ENCODE measurements around the gene ARAP1. TPM values are rescaled to one million over a fixed set of nuclear protein-coding genes. Genes with fewer than 3 reads are reported as not detected.

ARAP1 gene
- total RNA-seq, 1 experiment from 2014 or later = 66.1 TPM

GRCh38 chr11:72773291-72773690 is 21.1 kb upstream of the ARAP1 start:
- intact Hi-C loops (cut with micrococcal nuclease; ENCODE audit: unreplicated experiment) = no loop called here
- POLR2A ChIA-PET (ENCODE audit: low non-redundant PET) = no interaction called here

GRCh38 chr11:72772059-72772458 is 19.9 kb upstream of the ARAP1 start:
- DNase-seq (ENCODE audit: low spot score) = no peak
- ChIA-PET CTCF (no interaction called here), POLR2A (ENCODE audit: low non-redundant PET) (no interaction called here)
- Histone ChIP-seq H3K9me3 (ENCODE audit: low read depth, low read length, poor library complexity, severe bottlenecking) (no peaks in the 10 kb centered on the region), H3K27me3 (replicated peaks; ENCODE audit: insufficient read depth, low read depth, low read length, poor library complexity) (no peaks in the 10 kb centered on the region), H3K4me3 (ENCODE audit: low read depth, low read length, poor library complexity, severe bottlenecking) (no peak overlapping the region), H3K27ac (ENCODE audit: low read depth, low read length, poor library complexity, severe bottlenecking) (no peak overlapping the region), H3K36me3 (ENCODE audit: insufficient read depth, low read length, poor library complexity, severe bottlenecking) (no peaks in the 10 kb centered on the region), H3K4me1 (ENCODE audit: insufficient read depth, low read length, poor library complexity, severe bottlenecking) (peaks cover 12% of the 10 kb centered on the region)
- TF ChIP-seq CTCF (conservative IDR thresholded peaks at IDR 0.05; ENCODE audit: low read depth, low read length) = no peak
- intact Hi-C loops (cut with micrococcal nuclease; ENCODE audit: unreplicated experiment) = no loop called here
- no TSS peak for BruUV-seq (replicated peaks)

More at GRCh38 chr11:72773291-72773690, 21.1 kb upstream of the ARAP1 start:
- DNase-seq (ENCODE audit: low spot score) = peak; percentile 73
- TF ChIP-seq CTCF (conservative IDR thresholded peaks at IDR 0.05; ENCODE audit: low read depth, low read length) (no peak), EZH2 (IDR thresholded peaks at IDR 0.05; ENCODE audit: borderline replicate concordance, low read depth, low read length, poor library complexity, severe bottlenecking) (no peak)
- H3K27ac ChIP-seq (ENCODE audit: low read depth, low read length, poor library complexity, severe bottlenecking) = no peak overlapping the region
- no peaks in the 10 kb centered on the region for H3K9me3 ChIP-seq (ENCODE audit: low read depth, low read length, poor library complexity, severe bottlenecking)
- H3K27me3 ChIP-seq (replicated peaks; ENCODE audit: insufficient read depth, low read depth, low read length, poor library complexity) = no peaks in the 10 kb centered on the region
- H3K4me1 ChIP-seq (ENCODE audit: insufficient read depth, low read length, poor library complexity, severe bottlenecking) = peaks cover 12% of the 10 kb centered on the region
- no TSS peak for BruUV-seq (replicated peaks)
- CTCF ChIA-PET = no interaction called here
- no peaks in the 10 kb centered on the region for H3K36me3 ChIP-seq (ENCODE audit: insufficient read depth, low read length, poor library complexity, severe bottlenecking)
- H3K4me3 ChIP-seq (ENCODE audit: low read depth, low read length, poor library complexity, severe bottlenecking) = no peak overlapping the region

- no peaks in the 10 kb centered on the region for H3K27me3 ChIP-seq (replicated peaks; ENCODE audit: insufficient read depth, low read depth, low read length, poor library complexity)
- no peaks in the 10 kb centered on the region for H3K36me3 ChIP-seq (ENCODE audit: insufficient read depth, low read length, poor library complexity, severe bottlenecking)
- ChIA-PET POLR2A (ENCODE audit: low non-redundant PET) (no interaction called here), CTCF (no interaction called here)
- no peak overlapping the region for H3K27ac ChIP-seq (ENCODE audit: low read depth, low read length, poor library complexity, severe bottlenecking)
- no peak for TF ChIP-seq EZH2 (IDR thresholded peaks at IDR 0.05; ENCODE audit: borderline replicate concordance, low read depth, low read length, poor library complexity, severe bottlenecking)
- TF ChIP-seq CTCF (conservative IDR thresholded peaks at IDR 0.05; ENCODE audit: low read depth, low read length) = no peak
- no peaks in the 10 kb centered on the region for H3K9me3 ChIP-seq (ENCODE audit: low read depth, low read length, poor library complexity, severe bottlenecking)
- intact Hi-C loops (cut with micrococcal nuclease; ENCODE audit: unreplicated experiment) = no loop called here
- no peak overlapping the region for H3K4me3 ChIP-seq (ENCODE audit: low read depth, low read length, poor library complexity, severe bottlenecking)
- H3K4me1 ChIP-seq (ENCODE audit: insufficient read depth, low read length, poor library complexity, severe bottlenecking) = peaks cover 12% of the 10 kb centered on the region
- no peak for DNase-seq (ENCODE audit: low spot score)
- BruUV-seq (replicated peaks) = no TSS peak
These were observed 19.3 kb upstream of the ARAP1 start for GRCh38 chr11:72771507-72771906.

Data from A673 (cell line).